Gastroesophageal sphincter (tissue), 3 donors: Measurements from ENCODE around the gene TSSK2.

ENCODE experiments used
- EP300 ChIP-seq: sonication (generic); formaldehyde crosslinking; IDR thresholded peaks from one replicate; pipeline ENCODE4 v1.6.1; 2017; ENCODE audit warnings: antibody characterized with exemption, mild to moderate bottlenecking
- POLR2A ChIP-seq, 2 donors: fragments of 450-650 bp; IDR thresholded peaks; one replicate each; pipeline ENCODE4 v1.6.1; 2017; ENCODE audit warnings: antibody characterized with exemption in 2 of 2, mild to moderate bottlenecking in 2 of 2, moderate library complexity in 1 of 2
- POLR2AphosphoS5 ChIP-seq: sonication (generic); formaldehyde crosslinking; IDR thresholded peaks from one replicate; pipeline ENCODE4 v1.6.1; 2017; ENCODE audit warnings: antibody characterized with exemption
- TF ChIP-seq, protein P1 (sequence below), 4 experiments: fragments of 200-600 bp in 2 of 4; fragments of 450-650 bp in 2 of 4; sonication (generic) in 1 of 4; IDR thresholded peaks; one replicate each; pipeline ENCODE4 v1.5.1; 2017 to 2019; ENCODE audit warnings: antibody characterized with exemption in 4 of 4, mild to moderate bottlenecking in 2 of 4, moderate library complexity in 2 of 4

DNA sequence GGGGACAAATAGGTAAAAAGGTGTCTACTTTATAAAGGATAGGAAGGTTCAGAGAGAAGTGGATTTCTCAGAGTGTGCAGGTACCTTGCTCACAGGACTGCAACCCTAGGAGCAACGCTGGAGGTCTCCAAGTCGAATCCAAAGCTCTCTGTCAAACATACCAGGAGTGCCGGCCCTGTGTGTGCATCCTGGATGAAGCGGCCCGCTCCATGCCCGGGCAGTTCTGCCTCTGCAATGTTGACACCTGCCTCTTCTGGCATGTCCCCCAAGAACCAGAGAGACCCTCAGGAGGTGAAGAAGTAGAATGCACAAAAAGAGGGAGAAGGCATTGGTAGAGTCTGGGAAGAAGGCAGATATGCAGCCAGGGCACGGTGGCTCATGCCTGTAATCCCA, 3.1 kb upstream of the TSSK2 start:
- TF ChIP-seq, protein P1, sequence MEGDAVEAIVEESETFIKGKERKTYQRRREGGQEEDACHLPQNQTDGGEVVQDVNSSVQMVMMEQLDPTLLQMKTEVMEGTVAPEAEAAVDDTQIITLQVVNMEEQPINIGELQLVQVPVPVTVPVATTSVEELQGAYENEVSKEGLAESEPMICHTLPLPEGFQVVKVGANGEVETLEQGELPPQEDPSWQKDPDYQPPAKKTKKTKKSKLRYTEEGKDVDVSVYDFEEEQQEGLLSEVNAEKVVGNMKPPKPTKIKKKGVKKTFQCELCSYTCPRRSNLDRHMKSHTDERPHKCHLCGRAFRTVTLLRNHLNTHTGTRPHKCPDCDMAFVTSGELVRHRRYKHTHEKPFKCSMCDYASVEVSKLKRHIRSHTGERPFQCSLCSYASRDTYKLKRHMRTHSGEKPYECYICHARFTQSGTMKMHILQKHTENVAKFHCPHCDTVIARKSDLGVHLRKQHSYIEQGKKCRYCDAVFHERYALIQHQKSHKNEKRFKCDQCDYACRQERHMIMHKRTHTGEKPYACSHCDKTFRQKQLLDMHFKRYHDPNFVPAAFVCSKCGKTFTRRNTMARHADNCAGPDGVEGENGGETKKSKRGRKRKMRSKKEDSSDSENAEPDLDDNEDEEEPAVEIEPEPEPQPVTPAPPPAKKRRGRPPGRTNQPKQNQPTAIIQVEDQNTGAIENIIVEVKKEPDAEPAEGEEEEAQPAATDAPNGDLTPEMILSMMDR (IDR thresholded peaks at IDR 0.05): no peak
- TF ChIP-seq EP300 (no peak), POLR2A (IDR thresholded peaks at IDR 0.05) (no peak), POLR2AphosphoS5 (no peak)
